NT2/D1 (cell line): ENCODE data around the gene HOXB9.

Experiments
- SUZ12 ChIP-seq: IDR thresholded peaks from 2 replicates; pipeline ENCODE4 v1.6.1; 2011; ENCODE audit not compliant: insufficient read length, insufficient read depth; ENCODE audit errors: extremely low read depth
- YY1 ChIP-seq: IDR thresholded peaks from 2 replicates; pipeline ENCODE4 v1.6.1; 2011; ENCODE audit not compliant: insufficient read length, insufficient read depth
- ZNF274 ChIP-seq: IDR thresholded peaks from 2 replicates; pipeline ENCODE4 v1.6.1; 2011; ENCODE audit warnings: mild to moderate bottlenecking, low read depth, low read length

GRCh38 chr17:48599354-48599753, 26.8 kb downstream of the HOXB9 start:
- TF ChIP-seq SUZ12 (no peak), ZNF274 (no peak), YY1 (no peak)
